ENCODE measurements around the gene FBXL17.

GRCh38 chr5:108206707-108207106 is 175.2 kb downstream of the FBXL17 start:
- TF ChIP-seq EZH2 (IDR thresholded peaks at IDR 0.05; ENCODE audit: insufficient read depth, poor library complexity, severe bottlenecking) (no peak), EZH2phosphoT487 (IDR thresholded peaks at IDR 0.05; ENCODE audit: insufficient read depth, low read depth) (no peak)

All from GM23248 (cell line).